ENCODE measurements around the gene ERRFI1.

- TF ChIP-seq CTCF (IDR thresholded peaks at IDR 0.05) (no peak), POLR2A (IDR thresholded peaks at IDR 0.05) (no peak)
Observed at GRCh38 chr1:8014381-8014988, 11.6 kb downstream of the ERRFI1 start.

All from uterus (tissue), 2 donors.